ENCODE results near the gene PTPRM.

PTPRM gene

DNA sequence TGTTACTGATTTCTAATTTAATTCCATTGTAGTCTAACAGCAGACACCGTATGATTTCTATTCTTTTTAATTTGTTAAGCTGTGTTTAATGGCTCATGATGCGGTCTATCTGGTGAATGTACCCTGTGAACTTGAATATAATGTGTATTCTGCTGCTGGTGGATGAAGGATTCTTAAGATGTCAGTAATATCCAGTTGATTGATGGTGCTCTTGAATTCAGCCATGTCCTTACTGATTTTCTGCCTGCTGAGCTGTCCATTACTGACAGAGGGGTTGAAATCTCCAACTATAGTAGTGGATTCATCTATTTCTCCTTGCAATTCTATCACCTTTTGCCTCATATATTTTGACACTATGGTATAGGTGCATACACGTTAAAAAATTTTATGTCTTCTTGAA lies 668.8 kb downstream of the PTPRM start:
- DNase-seq (ENCODE audit: low spot score), result no peak

DNA sequence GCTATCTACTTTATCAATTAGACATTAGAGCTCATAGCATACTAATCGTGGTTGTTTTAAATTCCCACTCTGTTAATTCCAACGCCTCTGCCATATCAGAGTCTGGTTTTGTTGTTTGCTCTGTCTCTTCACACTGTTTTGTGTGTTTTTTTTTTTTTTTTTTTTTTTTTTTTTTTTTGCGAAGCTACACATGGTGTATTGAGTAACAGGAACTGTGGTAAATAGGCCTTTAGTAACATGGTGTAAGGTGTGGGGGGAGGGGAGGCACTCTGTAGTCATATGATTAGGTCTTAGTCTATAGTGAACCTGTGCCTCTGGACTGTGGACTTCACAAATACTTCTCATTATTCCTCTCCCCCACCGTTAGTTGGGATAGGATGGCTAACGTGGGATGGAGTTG lies 671.4 kb downstream of the PTPRM start:
- DNase-seq (ENCODE audit: low spot score), result no peak

DNA sequence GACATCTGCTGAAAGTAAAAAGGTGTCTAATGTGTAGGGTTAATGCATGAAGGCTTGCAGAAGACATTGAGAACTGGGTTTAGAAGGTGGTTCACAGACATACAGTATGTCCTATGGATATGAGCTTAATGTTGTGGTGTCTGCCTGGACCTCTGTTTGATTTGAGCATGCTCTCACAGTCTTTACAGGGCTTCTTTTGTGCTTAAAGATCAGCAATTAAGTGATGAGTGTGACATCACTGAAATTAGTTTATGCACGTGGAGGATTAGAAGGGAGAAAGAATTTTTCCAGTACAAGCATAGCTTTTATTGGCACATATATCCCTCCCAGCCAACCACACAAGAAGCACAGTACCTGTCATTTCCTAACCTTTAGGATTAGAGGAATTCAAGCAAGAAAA lies 674.6 kb downstream of the PTPRM start:
- DNase-seq (ENCODE audit: low spot score), result no peak

DNA sequence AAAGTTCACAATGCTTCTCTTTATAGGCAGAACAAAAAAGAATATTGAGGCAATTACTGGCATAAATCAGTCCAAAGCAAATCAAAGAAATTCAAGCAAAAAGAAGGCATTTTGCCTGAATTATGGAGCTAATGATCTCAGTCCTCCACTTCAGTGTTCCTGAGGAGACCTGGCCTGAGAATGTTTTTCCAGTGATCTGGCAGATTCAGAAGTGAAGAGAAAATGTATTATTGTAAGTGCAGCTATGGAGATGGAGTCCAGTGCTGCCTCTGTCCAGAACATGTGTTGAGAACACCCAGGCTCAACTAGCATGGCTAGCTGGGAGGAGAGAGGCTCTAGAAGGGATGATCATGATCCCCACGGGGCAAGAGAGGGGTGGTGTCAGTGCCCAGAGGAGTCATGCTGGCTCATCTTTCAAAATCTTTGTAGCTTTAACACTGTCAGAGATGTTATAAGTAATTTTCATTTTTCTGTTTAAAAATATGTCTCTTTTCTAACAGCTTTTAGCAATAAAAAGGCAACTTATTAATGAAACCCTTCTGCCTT lies 675.1 kb downstream of the PTPRM start:
- DNase-seq (ENCODE audit: low spot score), result no peak

DNA sequence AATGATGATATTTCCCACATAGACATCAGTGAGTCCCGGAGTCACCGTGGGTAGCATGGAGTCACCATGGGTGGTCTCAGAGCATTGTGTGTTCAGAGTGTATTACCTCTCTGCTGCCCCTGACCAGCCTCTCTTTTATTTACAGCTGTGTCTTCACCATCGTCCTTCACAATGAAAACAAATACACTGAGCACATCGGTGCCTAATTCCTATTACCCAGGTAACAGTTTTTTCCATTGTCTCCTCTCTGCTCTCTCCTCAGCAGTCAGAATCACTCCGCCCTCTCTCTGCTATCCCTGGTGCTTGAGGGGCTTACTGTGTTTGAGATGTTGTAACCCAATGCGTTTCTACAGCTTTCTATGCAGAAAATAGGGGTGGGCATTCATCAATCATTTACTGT lies 680.6 kb downstream of the PTPRM start:
- DNase-seq (ENCODE audit: low spot score), result no peak

DNA sequence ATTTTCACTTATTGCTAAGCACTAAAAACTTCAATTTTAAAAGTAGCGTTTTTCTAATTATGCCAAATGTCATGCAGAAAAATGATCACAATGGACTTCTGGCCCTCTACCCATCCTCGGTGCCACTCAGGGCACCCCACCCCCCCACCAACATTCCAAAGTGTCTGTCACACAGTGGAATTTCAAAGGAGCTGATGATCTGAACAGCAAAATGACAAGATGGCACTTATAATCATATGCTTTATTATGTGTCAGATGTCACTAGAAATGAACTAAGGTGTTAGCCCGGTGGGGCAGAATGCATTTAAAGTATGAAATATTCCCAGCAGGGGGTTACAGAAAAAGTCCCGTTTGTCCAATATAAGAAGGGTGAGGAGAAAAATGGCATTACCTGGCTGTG lies 681.5 kb downstream of the PTPRM start:
- no peak for DNase-seq (ENCODE audit: low spot score)

DNA sequence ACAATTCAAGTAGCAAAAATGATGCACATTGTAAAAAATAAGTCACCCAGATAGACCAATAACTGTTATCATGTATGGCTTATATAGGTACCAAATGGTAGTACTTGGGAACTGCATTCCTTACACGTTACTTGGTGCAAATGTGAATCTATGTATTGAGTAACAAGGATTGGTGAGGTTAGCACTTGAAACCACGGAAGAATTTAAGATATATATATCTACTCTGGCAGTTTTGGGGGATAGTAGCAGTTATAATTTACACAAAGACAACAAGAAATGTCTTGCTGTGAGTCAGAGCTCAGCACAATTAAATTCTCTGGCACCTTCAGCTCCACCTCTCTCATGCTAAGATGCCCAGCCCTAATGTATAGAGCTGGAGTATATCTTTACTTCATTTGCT lies 682.7 kb downstream of the PTPRM start:
- DNase-seq (ENCODE audit: low spot score), result no peak

GRCh38 chr18:8252371-8252770 lies 685.3 kb downstream of the PTPRM start:
- DNase-seq (ENCODE audit: low spot score), result no peak

GRCh38 chr18:8253944-8254343 lies 686.8 kb downstream of the PTPRM start:
- no peak for DNase-seq (ENCODE audit: low spot score)

DNA sequence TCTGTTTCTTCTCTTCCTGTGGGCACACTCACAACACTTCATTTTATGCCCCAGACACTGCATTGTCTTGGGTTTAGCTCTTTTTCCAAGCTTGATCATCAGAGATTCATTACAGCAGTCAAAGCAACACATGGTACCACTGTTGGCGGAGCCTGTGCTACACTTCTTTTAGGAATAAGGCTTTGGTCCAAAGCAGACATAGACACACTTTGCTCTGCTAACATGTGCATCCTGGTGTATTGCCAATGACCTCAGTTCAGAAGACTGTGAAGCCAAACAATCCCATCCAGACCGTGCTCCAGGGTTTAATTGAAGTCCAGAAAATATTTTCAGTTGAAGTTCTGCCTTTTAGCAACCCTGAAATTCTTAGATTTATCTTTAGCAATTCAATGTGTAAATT lies 687.5 kb downstream of the PTPRM start:
- DNase-seq (ENCODE audit: low spot score), result no peak

- no peak for DNase-seq (ENCODE audit: low spot score)
Measured at GRCh38 chr18:8257851-8258434, 690.8 kb downstream of the PTPRM start.

DNA sequence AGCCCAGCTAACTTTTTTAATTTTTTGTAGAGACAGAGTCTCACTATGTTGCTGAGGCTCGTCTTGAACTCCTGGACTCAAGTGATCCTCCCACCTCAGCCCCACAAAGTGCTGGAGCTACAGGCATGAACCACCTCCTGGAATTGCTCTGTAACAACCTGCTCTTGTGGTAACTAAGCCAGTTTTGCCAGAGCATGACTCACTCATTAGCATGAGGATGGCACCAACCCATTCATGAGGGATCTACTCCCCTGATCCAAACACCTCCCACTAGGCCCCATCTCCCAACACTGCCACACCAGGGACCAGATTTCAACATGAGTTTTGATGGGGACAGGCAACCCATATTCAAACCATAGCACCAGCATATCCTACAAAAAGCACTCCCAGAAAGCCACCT lies 693.2 kb downstream of the PTPRM start:
- DNase-seq (ENCODE audit: low spot score), result no peak

GRCh38 chr18:8260827-8261226 lies 693.7 kb downstream of the PTPRM start:
- no peak for DNase-seq (ENCODE audit: low spot score)

GRCh38 chr18:8261651-8262091 lies 694.6 kb downstream of the PTPRM start:
- no peak for DNase-seq (ENCODE audit: low spot score)

DNA sequence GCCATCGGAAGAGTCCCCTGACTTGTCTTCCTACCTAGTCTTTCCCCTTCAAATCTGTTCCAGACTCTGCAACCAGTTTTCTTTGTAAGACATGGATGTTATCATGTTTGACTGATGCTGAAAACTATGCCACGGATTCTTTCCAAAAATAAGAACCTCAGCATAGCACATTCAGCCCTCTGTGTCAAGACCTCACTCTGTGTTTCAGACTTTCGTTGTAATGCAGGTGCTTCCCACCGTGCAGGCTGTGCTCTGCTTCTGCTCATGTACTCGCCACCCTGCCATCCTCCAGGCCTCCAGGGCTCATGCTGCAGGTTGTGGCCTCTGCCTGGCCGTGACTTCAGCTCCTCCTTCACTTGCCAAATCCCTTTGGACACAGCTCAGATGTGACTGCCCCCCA lies 695.1 kb downstream of the PTPRM start:
- DNase-seq (ENCODE audit: low spot score), result no peak

DNA sequence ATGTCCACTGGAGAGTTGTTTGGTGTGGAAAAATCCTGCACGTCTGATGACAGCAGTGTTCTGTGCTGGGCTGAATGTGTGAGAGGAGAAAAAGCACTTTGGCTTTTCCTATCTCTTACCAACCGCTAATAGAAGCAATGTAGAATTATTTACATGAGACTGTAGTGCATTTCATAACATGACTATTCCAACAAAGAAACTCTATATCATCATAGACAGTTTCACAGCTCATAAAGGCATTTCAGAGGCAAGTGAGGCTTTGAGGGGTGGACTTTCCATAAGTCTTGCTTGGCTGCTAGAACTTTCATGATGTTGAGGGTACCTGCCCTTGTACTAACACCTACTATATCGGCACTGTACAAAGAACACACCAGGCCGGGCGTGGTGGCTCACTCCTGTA lies 697.0 kb downstream of the PTPRM start:
- no peak for DNase-seq (ENCODE audit: low spot score)

GRCh38 chr18:8264861-8265411 lies 697.8 kb downstream of the PTPRM start:
- DNase-seq (ENCODE audit: low spot score), result no peak

GRCh38 chr18:8272254-8272653 lies 705.1 kb downstream of the PTPRM start:
- DNase-seq (ENCODE audit: low spot score), result no peak

GRCh38 chr18:8274370-8274769 lies 707.3 kb downstream of the PTPRM start:
- DNase-seq (ENCODE audit: low spot score), result no peak

DNA sequence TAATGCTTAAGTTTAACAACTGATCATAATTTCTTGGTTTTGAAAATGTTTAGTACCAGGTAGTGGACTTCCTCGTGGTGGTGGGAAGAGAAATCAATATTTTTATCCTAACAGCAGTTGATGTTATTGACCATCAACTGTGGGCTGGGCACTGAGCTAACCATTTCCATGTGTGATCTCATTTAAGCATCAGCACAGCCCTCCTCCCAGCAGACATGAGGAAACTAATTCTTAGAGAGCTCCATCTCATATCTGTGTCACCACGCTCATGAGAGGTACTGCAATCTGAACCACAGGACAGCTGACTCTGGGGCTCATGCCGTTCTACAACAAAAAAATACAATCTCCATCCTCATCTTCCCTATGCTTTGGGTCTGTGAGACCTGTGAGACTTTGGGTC lies 709.3 kb downstream of the PTPRM start:
- DNase-seq (ENCODE audit: low spot score), result no peak

DNA sequence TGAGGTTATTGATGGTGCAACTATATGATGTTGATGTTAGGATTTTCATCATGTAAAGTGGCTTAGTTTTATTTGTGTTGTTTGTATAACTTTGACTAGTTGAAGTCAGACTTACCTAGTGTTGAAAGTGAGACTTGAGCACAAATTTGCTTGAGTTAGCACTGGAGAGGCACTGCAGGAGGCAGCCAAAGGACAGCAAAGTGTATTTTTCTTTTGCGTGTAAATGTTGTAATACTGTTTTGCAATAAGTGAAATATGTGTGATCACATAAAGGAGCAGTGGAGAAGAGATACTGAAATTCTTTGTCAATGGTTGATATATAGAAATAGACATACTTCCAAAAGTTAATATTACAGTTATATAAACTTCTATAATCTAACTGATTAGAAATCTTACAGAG lies 710.2 kb downstream of the PTPRM start:
- no peak for DNase-seq (ENCODE audit: low spot score)

DNA sequence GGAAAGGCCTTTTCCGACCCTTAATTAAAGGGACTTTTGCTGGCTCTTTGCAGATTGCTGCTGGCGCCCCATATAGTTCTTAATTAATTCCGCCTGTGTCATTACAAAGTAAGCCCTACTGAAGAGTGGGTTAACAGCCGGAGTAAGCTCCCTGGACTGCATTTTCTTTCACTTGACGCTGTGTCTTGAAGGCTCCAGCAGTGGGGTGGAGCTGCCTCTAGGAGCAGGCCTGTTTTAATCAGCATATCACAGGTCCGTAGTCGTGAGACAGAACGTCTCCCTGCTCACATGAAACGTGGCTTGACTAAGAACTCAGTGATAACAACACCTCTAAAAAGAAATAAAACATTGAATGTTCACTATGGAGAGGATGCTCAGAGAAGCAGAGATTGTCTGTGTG lies 712.2 kb downstream of the PTPRM start:
- no peak for DNase-seq (ENCODE audit: low spot score)

- DNase-seq (ENCODE audit: low spot score), result no peak
Measured at GRCh38 chr18:8279781-8280330, 712.7 kb downstream of the PTPRM start.
